Hepatic stellate cell (primary cell): ENCODE measurements around the gene RAB3A.

ENCODE experiments used
- DNase-seq: peaks from one replicate; pipeline ENCODE4 v3.0.0; 2011; ENCODE audit warnings: low spot score

RAB3A gene

GRCh38 chr19:18197306-18197705 is 6.5 kb downstream of the RAB3A start:
- DNase-seq = no peak

- no peak for DNase-seq
Measured at GRCh38 chr19:18196511-18196845, 7.4 kb downstream of the RAB3A start.

DNA sequence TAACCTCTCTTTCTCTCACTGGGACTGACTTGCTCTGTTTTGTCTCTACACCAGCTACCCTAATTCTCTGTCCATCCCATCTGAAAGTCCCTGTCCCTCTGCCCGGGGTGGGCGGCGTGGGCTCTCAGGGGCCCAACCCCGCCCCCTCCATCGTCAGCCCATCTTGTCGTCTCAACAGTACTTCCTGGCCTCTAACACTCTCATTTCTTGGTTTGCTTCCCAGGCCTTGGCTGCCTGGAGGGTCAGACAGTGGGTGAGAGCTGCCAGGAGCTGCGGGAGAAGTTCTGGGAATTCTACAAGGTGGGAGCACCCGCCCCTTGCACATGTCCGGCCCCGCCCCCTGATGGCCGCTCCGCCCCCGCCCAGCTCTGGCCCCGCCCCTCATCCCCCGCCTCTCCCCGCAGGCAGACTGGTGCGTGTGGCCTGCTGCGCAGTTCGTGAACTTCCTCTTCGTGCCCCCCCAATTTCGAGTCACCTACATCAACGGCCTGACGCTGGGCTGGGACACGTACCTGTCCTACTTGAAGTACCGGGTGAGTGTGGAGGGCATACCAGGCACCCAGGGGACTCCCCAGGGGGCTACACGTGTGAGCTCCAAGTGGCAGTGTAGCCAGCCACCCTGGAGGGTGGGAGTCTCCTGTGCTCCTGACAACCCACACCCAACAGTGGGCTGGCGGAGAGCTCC is 9.1 kb downstream of the RAB3A start:
- DNase-seq = peak; percentile 46

GRCh38 chr19:18194181-18194530 is 9.7 kb downstream of the RAB3A start:
- DNase-seq = no peak

DNA sequence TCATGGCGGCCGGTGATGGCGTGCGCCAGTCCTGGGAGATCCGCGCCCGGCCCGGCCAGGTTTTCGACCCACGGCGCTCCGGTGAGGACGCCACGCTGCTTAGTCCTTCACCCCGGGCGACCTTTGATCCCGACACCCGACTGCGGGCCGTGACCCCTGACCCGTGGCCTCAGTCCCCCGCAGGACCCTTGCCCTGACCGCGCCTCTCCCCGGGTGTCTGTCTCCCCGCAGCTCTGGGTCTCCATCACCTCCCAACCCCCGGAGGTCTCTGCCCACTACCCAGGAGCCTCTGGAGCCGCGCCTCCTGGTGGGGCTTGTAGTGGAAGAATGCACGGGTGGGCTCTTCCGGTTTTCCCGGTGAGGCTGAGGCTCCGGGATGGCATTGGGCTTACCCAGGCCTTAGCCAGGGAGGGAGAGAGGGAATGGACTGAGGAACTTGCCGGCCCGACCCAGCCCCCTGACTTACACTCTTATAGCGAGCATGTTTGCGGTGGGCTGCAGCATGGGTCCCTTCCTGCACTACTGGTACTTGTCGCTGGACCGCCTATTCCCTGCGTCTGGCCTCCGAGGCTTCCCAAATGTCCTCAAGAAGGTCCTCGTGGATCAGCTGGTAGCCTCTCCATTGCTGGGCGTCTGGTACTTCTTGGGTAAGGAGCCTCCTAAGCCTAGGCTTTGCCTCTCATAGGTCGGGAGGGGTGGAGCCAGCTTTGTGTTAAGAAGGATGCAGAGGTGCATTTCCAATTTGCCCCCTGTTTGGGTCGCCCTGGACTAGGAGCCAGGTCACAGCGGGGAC is 10.3 kb downstream of the RAB3A start:
- DNase-seq = no peak

- peak; percentile 97 for DNase-seq
Measured at GRCh38 chr19:18192673-18193387, 11.0 kb downstream of the RAB3A start, which contains the start of gene MPV17L2. MPV17L2 (plus strand) TSS chr19:18193218; CDS start chr19:18193282, 64 bp downstream.

DNA sequence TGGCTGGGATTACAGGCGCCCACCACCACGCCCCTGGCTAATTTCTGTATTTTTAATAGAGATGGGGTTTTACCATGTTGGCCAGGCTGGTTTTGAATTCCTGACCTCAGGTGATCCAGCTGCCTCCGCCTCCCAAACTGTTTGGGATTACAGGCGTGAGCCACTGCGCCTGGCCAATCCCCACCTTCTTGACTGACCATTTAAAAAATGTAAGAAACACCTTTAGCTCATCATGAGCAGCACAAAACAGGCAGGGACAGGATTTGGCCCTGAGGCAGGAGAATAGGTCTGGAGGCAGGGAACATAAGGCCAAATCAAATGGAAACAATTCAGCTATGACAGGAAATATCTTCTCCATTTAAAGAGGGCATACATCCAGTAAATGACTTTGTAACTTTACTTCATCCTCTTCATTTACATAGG is 12.2 kb downstream of the RAB3A start:
- no peak for DNase-seq

DNA sequence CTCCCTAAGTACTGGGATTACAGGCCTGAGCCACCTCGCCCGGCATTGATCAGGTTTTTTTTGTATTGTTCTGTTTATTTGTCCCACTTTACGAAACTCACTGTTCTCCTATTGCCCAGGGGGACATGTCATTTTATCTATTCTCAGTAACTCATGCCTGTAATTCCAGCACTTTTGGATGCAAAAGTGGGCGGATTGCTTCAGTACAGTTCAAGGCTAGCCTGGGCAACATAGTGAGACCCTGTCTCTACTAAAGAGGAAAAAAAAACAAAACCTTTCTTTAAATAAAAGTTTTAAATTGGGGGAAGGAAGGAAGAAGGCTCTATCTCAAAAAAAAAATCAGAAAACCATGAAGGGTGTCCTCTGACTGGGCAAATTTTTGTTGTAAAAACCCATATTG is 13.6 kb downstream of the RAB3A start:
- no peak for DNase-seq

DNA sequence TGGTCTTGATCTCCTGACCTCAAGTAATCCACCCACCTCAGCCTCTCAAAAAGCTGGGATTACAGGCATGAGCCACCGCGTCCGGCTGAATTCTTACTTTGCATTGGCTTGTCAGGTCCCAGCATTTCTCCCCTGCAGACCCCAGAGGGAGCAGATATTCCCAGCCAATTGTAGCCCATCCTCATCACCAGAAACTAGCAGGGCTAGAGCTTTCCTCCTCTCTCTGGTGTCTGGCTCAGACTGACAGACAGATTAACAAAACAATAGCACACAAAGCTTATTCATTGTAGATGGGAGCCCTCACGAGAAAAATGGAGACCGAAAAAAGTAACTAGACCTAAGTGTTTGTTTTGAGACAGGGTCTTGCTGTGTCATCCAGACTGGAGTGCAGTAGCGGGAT is 18.3 kb downstream of the RAB3A start:
- DNase-seq = no peak

- DNase-seq = no peak
Measured at GRCh38 chr19:18183529-18183928, 20.3 kb downstream of the RAB3A start.

DNA sequence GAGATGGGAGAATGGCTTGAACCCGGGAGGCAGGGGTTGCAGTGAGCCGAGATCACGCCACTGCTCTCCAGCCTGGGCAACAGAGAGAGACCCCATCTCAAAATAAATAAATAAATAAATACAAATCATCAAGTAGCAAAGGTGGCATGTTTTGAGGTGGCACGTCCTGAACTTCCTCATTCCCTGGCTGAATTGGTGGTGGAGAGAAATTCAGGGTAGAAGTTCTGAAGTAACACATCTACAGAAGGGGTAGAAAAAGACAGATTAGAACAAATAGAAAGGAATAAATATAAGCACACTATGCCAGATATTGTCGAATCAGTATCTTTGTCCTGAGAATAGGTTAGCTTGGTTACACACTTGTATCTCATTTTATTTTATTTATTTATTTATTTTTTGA is 23.9 kb downstream of the RAB3A start:
- DNase-seq = no peak

DNA sequence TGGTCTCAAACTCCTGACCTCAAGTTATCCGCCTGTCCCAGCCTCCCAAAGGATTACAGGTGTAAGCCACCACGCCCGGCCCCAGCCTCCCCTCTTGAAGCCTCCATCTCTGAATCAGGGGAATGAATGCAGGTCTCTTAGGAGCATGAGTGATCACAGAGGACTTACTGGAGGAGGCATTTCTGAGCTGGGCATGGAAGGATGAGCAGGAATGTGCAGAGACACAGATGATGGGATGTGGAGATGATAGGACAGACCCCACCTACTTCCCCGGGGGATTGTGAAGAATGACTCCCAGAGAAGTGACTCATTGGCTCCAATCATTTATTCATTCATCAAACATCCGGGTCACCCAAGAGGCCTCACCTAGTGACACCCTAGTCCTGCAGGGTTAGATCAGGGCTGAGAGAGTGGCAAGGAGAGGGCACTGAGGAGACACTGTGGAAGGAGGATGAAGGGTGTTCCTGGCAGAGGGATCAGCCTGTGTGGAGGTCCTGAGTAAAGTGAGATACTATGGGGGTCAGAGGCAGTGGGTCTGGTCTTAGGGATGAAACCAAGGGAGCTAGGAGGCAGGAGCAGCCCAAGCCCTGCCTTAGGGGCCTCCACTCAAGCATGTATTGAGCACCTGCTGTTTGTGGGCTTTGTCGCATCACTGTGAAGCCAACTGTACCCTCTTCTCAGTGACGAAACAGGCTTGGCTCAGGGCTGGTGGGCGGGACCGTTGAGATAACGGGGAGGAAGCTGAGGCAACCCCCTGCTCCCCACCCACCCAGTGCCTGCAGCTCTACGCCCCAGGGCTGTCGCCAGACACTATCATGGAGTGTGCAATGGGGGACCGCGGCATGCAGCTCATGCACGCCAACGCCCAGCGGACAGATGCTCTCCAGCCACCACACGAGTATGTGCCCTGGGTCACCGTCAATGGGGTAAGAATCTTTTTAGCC is 27.2 kb downstream of the RAB3A start:
- DNase-seq = no peak

- no peak for DNase-seq
Measured at GRCh38 chr19:18174983-18175382, 28.9 kb downstream of the RAB3A start.

DNA sequence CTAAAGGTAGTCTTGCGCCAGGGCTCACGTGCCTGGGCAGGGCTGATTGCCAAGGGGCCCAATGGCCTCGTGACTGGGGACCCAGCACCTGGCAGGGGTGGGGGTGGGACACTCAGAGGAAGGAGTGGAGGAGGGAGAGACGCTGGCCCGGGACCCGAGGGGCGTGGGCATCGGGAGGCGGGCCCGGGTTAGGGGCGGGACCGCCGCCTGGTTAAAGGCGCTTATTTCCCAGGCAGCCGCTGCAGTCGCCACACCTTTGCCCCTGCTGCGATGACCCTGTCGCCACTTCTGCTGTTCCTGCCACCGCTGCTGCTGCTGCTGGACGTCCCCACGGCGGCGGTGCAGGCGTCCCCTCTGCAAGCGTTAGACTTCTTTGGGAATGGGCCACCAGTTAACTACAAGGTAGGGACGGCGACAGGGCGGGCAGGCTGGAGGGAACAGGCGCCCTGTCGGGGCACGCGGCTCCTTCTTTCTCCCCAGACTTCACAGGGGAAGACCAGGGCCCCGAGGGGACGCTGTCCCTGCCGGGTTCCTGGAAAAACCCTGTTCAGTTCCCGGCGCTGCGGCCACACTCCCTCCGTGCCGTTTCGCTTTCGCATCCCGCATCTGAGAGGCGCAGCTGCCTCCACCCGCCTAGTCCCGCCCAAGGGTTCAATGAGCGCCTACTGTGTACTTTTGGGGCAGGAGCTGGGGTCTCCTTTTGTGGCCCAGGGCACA is 30.1 kb downstream of the RAB3A start, which contains the start of gene IFI30:
Gene IFI30 (plus strand): TSS at position 242 of the 717 bp plus-strand sequence. CDS start 29 bp downstream, at position 271.
- DNase-seq = peak; percentile 84

GRCh38 chr19:18173054-18173571 is 30.7 kb downstream of the RAB3A start:
- DNase-seq = peak; percentile 89

DNA sequence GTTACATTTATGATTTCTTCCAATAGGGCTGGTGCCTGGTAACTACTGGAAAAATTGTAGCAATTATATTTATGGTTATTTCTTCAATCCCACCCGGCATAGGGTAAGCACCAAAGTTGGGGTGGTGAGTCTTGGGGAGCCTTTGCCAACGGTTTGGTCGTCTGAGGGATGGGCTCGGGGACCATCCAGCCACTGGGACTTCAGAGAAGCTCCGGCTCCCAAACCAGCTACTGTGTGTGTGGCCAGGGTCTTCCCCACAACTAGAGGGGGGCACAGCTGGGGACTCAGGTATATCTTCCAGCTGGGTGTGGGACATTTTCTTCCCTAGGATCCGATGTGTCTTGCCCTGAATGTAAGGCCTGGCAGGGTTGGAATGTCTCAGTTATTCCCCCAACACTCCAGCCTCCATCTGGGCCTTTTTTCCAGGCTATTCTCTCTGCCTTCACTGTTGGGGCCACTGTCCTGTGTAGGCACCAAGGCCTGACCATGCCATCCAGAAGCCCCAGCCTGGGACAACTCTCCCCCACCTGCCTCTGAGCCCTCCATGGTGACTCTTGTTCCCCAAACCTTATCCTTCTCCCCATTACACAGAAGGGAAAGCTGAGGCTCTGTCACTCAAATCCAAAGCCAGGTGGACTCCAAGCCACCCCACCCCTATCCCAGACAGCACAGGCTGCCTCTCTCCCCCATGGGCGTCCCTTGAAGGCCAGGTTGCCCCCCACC is 31.4 kb downstream of the RAB3A start:
- no peak for DNase-seq

DNA sequence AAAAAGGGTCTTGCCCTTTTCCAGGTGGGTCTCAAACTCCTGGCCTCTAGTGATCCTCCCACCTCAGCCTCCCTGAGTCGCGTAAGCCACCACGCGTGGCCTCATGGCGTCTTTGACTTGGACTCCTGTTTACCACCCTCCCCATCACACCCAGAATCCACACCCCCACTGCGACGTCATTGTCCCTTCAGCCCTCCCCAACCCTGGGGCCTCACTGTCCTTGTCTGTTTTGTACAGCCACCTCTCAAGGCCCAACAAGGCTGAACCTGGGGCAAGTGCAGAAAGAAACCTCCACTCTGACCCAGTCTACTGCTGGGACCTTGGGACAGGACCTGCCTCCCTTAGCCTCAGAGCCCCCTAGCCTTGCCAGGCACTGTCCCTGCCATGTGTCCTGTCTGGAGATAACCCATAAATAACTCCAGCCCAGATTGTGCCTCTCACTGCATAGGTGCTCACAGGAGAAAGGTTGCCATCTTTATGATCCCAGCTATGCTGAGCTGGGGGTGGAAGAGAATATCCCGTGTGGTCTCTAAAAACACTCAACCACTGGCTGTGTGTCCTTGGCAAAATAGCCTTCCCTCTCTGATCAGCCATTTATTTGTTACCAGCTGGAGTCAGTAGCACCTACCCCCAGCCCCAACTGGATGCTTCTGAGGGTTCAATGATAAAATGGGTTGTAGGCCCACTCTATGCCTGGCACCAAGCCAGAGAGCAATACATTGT is 32.1 kb downstream of the RAB3A start:
- DNase-seq = no peak

DNA sequence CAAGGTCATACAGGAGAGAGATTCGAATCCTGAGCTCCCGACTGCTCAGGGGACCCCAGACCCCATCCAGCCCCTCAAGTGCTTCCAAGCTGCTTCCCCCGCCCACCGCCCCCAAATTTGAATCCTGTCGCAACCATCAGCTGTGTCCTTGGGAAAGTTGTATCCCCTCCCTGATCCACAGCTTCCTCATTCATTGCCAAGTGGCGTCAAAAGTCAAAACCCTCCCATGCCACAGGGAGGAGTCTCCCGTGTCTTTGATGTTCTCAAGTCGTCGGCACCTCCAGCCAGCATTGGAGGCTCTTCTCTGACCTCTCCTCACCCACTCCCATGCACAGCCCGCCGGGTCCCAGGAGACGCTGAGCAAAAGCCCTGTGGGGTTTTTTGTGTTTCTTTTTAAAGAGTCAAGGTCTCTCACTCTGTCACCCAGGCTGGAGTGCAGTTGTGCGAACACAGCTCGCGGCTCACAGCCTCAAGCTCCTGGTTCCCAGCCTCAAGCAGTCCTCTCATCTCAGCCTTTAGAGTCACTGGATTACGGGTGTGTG is 33.1 kb downstream of the RAB3A start:
- no peak for DNase-seq

GRCh38 chr19:18168673-18169381 is 35.0 kb downstream of the RAB3A start:
- no peak for DNase-seq
